ENCODE results near the gene PYGO2.
"Not testable (repeated sequence)": the region's sequence is repeated elsewhere in the genome, so short reads cannot be mapped to it uniquely, and the experiment has no call there.

PYGO2 gene

GRCh38 chr1:154940213-154940560, 21.4 kb downstream of the PYGO2 start:
- no peak for DNase-seq

DNA sequence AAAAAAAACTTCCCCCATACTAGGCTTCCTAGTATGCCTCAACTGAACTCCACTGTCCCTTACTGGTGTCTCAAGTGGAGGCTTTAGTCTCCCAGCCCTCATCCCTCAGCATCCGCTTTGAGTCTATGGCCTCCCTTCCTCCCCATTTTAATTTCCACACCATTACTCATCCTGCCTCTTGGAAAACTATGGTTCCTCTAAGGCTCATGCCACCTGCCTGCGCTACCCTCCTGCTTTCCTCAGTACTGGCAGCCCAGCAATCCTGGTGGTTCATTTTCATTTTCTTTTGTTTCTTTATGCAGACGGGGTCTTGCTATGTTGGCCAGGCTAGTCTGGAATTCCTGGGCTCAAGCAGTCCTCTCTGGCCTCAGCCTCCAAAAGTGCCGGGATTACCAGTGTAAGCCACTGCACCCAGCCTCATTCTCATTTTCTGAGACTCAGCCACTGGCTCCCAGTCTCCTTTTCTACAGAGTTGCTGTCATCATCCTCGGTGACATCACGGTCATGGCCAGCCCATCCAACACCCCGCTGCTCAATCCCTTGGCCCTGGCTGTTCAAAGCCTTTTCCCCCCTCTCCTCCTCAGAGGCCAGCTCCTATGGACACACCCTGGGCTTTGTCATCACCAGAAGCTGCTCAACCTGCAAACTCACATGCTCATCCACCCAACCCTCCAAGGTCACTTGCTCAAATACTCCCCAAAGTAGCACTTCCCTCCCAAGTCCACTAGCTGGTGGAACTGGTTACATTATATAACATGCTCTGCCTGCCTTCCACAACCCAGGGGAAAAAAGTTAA, 22.8 kb downstream of the PYGO2 start:
- no peak for DNase-seq

DNA sequence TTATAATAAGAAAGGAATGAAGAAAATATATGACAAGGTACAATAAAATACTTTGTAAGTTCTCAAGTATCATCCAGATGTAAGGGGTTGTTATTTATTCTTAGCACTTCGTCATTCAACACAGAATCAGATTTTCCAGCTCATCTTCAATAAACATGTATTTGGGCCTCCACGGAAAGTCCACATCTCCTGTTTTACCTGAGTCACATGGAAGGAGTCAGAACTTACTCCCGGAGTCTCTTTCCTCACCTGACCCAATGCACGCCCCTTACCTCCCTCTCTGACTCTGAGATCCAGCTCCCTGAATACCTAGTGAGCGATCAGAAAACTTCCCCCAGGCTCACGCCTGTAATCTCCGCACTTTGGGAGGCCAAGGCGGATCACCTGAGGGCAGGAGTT, 23.6 kb downstream of the PYGO2 start:
- no peak for DNase-seq

GRCh38 chr1:154937085-154937987, 24.2 kb downstream of the PYGO2 start:
- peak; percentile 83 for DNase-seq

DNA sequence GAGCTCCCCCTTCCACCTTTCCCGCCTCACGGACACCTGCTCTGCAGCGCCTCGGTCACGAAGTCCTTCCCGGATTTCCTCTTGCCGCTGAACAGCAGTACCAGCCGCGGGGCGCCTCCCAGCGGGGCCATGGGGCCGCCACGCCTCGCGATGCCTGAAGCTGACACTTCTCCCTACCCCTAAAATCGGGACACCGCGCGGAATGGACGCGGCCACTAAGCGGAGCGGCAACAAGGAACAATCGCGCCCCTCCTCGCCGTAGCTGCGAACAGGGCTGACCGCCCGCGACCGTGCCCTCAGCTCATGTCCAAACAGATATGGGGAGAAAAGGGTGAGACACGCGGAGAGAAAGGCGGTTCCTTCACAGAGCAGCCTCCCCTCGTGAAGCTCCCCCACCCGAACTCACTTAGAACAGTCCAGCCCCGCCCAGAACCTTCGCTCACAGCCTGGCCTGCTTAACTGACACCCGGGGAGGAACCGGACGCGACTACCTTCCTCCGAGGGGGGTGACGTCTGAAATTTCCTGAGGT, 25.0 kb downstream of the PYGO2 start, which contains the start of gene PMVK:
TSS of gene PMVK (minus strand) at position 165 of the 530 bp plus-strand sequence. CDS start at position 131, 34 bp downstream.
- DNase-seq = peak; percentile 96

DNA sequence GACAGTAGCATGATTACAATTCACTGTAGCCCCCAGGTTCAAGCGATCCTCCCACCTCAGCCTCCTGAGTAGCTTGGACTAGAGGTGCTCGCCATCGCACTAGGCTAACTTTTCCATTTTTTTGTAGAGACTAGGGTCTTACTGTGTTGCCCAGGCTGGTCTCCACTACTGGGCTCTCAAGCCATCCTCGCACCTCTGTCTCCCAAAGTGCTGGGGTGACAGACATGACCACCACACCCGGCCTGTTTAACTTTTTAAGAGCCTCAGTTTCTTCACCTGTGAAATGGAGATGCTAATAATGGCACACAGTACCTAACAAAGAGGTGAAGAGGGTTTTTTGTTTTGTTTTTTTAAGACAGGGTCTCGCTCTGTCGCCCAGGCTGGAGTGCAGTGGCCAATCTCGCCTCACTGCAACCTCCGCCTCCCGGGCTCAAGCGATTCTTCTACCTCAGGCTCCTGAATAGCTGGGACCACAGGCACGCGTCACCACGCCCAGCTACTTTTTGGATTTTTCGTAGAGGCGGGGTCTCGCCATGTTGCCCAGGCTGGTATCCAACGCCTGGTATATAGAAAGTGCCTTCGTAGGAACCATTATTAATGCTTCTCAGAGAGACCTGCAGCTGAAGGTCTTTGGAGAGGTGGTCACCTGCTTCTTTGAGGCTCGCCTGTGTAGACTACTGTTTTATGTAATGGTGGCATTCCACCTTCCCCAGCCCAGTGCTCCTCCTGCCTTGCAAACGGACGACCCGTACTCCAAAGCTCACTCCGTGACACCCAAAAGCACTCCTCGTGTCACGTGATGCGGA, 25.6 kb downstream of the PYGO2 start:
- DNase-seq = no peak

DNA sequence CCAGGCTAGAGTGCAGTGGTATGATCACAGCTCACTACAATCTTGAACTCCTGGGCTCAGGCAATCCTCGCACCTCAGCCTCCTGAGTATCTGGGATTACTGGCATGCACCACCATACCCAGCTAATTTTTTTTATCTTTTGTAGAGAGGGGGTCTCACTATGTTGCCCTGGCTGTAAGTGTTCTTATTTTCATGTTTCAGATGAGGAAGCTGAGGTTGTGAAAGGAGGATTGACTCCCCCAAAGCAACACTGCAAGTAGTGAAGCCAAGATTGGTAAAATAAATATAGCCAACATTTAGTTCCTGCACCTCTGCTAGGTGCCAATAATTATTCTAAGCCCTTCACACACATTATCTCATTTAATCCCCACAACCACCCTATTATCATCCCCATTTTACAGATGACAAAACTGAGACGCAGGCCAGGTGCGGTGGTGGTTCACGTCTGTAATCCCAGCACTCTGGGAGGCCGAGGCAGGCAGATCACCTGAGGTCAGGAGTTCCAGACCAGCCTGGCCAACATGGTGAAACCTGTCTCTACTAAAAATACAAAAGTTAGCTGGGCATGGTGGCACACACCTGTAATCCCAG, 27.1 kb downstream of the PYGO2 start:
- no peak for DNase-seq

- no peak for DNase-seq
Observed at GRCh38 chr1:154931940-154932487, 29.6 kb downstream of the PYGO2 start.

GRCh38 chr1:154926201-154926600, 35.4 kb downstream of the PYGO2 start:
- DNase-seq = no peak

DNA sequence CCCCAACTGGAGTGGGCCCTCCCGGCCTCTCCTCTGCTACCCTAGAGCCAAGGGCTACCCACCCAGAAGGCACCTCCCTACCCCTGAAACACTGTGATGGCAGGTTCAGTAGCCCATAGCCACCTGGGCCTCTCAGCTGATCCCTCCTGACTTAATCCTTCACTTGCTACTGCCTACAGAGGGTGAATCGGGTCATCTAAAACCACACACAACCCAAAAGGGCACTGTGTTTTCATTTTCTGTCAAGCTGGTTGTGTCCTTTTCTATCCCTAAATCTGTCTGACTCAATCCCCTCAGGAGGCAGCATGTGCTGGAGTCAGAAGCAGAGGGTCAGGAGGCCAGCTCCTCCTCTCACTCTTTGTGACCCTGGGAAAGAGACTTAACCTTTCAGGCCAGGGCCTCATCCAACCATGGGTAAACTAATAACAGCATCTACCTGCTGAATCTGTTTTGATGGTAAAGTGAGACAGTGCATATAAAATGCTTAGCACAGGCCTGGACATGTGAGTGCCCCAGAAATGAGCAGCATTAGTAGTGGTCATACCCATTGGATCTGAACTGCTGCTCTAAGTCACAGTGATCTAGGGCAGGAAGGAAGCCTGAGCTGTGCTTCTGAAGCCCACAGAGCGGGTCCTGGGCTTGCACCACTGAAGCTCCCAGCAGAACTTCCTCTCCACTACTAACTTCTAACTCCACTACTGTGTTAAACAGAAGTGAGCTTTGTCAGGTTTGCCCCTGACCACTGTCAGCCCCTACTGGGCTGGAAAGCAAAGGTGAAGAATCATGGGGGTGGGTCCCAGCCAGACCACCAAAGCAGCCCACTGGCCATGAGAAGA, 36.0 kb downstream of the PYGO2 start:
- DNase-seq = no peak

DNA sequence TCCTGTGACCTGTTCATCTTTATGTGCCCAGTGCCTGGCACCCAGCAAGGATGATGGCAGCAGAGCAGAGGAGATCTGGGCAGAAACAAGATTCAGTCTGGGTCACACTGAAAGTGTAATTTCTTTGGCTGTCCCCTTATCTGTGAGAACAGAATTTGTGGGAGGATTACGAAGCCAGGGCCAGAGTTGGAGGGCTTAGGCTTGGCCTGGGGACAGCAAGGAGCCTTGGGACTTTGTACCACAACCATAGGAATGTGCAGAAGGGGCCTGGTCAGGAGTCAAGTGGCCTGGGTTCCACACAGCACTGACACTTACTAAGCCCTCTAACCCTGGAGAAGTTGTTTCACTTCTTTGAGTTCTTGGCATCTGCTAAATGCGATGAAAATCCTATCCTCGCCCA, 37.9 kb downstream of the PYGO2 start:
- no peak for DNase-seq

DNA sequence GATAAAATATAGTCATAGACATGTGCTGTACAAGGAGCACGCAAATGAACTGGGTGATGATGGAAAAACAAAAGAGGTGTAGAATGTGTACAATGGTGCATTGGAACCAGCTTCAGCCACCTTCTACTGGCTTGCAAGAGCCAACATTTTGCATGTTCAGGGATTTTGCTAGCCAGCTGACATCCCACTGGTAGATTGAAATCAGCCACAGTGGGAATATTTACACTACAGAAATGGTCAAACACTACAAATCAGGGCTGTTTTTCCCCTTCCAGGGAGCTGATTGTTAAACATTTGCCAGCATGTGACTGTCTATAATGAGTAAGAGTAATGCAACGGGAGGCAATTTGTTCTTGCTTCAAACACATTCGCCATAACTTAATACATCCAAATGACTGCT, 48.3 kb downstream of the PYGO2 start:
- DNase-seq = no peak

DNA sequence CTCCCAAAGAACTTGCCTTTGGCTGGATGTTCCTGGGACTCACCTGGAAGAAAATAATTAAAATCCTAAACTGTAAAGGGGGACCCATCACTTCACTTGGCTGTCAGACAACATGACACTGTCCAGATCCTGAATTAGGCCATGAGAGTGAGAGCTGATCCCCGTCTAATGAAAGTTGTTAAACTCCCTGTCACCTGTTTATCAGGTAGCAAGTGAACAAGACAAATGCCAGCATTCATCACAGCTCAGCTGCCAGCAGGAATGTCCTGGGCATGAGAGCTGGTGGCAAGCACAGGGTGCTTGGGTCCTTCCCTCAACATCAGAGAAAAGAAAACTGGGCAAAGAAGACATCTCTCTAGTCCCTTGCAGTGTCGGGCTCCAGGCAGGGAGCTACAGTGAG, 48.8 kb downstream of the PYGO2 start:
- no peak for DNase-seq

- DNase-seq = no peak
Observed at GRCh38 chr1:154911691-154912550, 49.7 kb downstream of the PYGO2 start.

DNA sequence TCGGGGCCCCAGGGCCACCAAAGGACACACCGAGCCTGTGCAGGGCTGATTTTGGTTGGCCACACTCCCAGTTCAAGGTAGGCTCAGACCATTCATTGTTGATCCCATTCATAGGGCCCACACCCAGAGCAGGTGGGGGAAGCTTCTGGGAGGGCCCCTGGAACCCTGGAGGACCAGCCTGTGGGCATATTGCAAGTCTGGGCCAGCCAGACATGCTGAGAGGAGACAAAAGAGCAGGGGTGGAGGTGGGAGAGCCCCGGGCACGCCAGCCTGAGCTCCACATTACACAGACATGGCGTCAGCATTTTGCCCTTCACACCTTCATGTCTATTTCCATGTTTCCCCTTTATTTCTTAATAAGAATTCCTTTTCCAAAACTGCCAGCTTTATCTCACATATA, 50.7 kb downstream of the PYGO2 start:
- no peak for DNase-seq

GRCh38 chr1:154908937-154909336, 52.6 kb downstream of the PYGO2 start:
- DNase-seq = no peak

DNA sequence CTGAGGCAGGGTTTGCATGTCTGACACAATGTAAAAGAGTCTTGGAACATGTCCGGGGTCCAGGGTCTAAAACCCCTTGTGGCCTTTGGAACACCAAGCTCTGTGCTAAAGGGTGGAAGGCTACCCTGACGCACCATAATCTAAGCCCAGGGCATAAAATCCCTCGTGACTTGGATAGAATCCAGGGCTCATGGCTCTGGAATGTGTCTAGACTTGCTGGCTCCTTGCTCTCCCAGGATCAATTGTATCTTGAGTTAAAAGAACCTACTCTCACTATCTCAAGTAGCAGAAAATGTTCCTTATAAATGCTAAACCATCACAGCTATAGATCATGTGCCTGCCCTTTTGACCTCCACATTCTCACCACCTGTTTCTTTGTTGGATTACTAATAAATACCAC, 53.5 kb downstream of the PYGO2 start:
- DNase-seq = not testable (repeated sequence)

Data from activated gamma-delta T cell treated with Interleukin-2 at 50 U/mL for 16 hours (primary cell).